SK-N-MC (cell line): Measurements from ENCODE around the gene ABCF2.

Source experiments
- EZH2 ChIP-seq: fragments of 200-600 bp; sonication (generic); IDR thresholded peaks from one replicate; pipeline ENCODE4 v1.6.1; 2017; ENCODE audit warnings: antibody characterized with exemption
- POLR2AphosphoS5 ChIP-seq: IDR thresholded peaks from 2 replicates; pipeline ENCODE4 v1.6.1; 2012; ENCODE audit warnings: mild to moderate bottlenecking, low read depth, low read length, borderline replicate concordance

DNA sequence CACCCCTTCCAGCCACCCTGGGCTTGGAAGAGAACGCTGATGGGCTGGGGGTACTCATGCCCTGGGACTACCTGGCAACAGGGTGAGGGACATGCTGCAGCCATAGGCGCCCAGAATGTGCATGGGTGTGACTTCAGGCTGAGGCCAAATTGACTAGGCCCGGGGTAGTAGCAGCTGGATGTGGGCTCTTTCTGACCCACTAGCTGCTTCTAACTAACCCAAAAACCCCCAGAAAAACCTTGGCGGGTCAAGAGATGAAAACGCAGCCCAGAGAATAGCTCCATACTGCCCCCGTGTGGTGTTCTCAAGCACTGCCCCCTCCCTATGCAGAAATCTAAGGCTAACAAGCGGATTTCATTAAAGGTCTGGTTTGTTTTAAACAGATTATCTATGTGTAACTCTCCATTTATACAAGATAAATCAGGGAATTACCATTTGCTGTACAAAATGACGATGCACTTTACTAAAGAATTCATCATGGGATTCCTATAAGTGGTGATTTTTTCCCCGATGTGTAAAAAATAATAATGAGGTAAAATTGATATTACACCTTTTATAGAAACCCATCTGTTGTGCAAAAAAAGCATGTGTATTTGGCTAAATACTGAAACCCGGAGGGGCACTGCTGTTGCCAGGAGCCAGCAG lies 17.3 kb upstream of the ABCF2 start:
- TF ChIP-seq EZH2 = no peak
- TF ChIP-seq POLR2AphosphoS5 = no peak
